ENCODE results near the gene CCDC8.
"Not testable (repeated sequence)": the region's sequence is repeated elsewhere in the genome, so short reads cannot be mapped to it uniquely, and the experiment has no call there.

CCDC8 gene

DNA sequence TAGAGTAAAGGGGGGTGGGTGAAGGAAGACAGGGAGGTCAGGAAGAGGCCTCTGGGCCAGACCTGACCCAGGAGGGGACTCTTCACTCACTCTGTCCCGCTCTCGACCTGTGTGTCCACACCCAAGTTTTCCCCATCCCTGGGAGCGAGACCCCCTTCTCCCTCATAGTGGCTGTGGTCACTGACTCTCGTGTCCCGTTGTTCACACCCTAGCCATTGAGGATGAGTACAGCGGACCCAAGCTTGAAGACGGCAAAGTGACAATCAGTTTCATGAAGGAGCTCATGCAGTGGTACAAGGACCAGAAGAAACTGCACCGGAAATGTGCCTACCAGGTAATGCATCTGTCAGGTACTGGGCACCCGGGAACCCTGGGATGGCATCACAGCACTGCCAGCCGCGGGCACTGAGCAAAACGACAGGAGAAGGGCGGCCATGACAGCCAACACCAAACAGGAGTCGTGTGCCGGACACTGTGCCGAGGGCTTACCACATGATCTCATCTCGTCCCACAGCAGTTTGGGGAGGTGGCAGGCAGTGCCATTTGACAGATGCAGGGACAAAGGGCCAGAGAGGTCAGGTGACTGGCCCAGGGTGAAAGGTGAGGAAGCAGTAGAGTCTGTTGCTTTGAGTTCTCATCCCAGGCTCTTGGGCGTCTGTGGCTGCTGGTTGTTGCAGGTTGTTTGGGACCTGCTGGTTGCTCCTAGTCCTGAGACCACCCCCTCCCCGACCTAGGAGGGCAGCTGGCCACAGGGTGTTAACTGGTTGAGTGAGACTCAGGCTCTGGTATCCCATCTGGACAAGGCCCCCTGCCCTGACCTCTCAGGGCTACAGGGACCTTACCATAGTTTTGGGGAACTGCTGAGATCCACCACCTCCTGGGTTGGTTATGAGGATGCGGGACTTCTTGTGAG lies 36.9 kb downstream of the CCDC8 start:
- no peak for DNase-seq

DNA sequence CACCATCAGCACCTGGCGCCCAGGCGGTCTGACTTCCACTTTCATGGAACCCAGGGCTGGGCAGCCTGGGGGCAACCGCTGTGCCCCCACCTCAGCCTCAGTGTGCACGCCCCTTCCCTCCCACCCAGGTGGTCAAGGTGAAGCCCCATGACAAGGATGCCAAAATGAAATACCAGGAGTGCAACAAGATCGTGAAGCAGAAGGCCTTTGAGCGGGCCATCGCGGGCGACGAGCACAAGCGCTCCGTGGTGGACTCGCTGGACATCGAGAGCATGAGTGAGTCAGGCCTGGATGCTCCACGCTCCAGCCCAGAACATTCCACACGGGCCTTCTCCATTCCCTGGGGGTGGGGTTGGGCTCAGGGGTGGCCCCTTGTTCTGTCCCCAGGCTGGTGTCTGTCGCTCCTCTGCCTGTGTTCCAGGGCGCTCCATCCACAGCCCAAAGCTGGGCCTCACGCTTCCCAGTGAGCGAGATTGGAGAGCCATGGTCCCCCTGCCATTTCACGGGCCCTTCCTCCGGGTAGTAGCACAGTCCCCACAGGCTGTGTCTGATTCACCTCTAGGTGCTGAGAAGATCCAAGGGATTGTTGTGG lies 37.8 kb downstream of the CCDC8 start:
- not testable (repeated sequence) for DNase-seq

DNA sequence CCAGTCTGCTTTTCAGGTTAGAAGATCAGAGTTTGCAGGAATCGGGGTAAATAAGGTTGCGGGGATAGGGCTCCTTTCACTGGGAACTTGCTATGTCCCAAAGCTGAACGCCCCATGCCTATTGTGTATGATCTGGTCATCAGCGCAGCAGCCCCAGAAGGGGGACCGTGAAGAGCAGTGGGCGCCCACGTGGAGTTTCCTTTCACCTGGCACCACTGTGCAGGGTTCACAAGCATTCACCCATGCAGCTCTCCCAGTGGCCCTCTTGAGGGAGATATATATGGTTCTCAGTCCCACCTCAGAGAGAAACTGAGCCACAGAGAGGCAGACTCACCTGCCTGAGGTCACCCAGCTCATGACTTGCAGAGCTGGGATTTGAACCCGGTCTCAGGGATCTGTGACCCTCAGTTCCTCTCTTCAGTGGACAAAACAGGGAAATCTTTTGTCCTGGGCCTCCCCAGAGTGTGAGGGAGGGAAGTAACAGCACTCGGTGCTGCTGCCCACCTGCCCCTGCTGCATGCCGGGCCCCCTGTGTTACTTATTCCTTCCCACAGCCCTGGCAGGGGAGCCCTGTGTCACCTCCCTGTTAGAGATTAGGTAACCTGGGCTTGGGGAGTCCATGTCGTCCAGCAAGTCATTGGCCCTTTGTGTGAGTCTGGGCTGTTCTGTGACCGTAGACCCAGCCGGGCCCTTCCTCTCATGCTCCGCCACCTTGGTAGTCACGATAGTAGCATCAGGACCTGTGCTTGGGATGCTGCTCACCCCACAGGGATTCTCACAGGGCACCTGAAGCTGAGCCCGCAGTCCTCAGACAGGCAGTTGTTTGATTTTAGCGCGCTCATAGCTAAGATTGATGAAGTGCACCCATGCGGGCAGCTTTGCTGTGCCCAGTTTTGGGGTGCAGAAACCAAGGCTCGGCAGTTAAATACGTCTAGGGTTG lies 38.6 kb downstream of the CCDC8 start:
- no peak for DNase-seq

DNA sequence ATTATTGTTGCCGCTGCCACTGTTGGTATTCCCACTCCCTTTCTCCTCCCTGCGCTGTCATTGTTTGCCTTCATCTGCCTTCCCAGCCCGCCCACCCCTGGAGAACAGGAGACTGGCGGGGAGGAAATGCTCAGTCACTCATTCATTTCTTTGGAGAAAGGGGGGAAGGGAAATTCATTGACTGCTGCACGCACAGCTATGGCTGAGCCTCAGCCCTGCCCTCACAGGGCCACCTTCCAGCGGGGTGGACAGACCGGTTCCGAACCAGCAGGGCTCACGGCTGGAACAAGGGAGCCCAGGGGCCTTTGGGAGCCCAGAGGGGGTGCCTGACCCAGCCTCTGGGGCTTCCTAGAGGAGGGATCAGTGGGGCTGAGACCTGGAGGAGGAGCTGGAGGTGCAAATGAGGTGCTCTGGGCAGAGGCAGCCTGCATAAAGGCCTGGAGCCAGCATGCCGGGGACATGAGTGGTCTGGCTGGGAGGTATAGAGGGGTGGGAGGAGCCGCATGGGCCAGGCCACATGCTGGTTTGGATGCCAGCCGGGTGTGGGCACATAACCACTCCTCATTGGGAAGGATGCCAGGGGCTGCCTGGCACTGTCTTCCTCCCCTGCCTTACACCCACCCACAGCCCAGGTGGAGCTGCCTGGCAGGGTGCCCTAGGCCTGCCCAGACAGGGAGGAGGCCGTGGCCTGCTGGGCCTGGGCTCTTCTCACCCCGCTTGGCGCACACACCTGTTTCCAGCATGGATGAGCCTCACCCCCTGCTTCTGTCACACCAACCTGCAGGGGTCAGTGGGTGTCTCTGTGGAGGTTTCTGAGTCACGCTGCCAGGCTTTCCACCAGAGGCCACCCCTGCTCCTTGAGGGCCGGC lies 39.6 kb downstream of the CCDC8 start:
- DNase-seq = no peak

DNA sequence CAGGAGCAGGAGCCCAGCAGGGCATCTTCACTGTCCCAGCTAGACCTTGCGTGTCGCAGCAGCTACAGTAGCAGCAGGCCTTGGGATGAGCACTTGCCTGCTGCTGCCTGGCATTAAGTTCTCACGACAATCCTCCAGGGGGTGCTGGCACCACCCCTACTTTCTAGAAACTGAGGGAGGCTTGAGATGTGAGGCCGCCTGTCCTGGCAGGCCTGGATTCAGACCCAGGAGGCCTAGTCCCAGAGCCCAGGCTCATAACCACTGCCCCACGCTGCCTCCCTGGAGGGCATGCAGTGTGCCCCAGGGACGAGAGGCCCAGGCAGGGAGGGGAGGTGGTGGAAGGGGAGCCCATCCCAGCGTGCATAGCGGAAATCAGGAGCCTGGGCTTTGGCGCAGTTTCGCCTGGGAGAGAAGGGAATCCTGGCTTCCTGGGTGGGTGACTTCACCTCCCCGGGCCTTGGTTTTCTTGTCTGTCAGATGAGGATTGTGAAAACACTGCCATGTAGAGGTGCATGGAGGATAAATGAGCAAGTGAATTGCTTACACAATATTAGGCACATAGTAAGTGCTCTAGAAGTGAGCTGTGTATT lies 40.4 kb downstream of the CCDC8 start:
- DNase-seq = no peak

DNA sequence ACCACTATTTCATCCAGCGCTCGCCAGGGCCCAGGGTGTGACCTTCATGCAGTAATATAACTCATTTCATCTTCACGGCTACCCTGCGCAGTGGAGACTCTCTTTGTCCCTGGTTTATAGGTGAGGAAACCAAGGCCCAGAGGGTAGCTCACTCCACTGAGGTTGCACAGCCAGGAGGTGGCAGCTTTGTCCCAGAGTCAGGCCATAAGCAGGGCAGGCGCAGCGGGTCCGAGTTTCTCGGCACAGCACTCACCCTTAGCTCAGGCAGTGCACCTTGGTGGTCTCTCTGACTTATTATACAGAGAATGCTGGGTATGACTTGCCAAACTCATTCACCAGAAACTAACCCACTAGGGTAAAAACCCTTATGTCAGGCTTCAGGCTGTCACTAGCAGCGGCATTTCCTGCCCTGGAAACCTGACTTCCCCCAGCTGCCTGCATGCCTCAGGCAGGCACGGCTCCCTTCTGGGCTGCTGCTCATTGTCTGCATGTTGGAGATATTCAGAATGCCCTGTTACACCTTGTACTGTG lies 41.9 kb downstream of the CCDC8 start:
- DNase-seq = no peak

DNA sequence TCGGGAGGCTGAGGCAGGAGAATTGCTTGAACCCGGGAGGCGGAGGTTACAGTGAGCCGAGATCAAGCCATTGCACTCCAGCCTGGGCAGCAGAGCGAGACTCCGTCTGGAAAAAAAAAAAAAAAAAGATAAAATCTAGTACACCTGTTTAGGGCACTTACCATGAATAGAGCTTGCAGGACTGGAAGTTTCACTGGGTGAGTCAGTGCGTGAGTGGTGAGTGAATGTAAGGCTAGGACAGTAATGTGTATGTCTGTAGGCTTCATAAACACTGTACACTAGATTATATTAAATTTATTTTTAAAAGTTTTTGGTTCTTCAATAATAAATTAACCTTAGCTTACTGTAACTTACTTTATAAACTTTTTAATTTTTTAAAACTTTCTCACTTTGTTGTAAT lies 43.5 kb downstream of the CCDC8 start:
- DNase-seq = no peak

DNA sequence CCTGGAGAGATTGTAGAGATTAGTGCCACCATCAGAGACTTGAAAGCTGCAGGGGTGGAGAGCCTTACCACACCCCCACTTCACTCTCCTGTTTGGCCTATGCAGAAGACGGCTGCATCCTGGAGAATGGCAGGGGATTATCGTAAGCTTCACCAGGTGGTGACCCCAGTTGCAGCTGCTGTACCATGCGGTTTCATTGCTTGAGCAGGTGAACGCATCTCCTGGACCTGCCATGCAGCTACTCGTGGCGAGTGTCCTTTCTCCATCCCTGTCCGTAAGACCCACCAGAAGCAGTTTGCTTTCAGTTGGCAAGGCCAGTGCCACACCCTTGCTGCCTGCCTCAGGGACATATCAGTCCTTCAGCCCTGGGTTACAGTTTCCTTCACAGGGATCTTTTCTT lies 45.2 kb downstream of the CCDC8 start:
- no peak for DNase-seq

DNA sequence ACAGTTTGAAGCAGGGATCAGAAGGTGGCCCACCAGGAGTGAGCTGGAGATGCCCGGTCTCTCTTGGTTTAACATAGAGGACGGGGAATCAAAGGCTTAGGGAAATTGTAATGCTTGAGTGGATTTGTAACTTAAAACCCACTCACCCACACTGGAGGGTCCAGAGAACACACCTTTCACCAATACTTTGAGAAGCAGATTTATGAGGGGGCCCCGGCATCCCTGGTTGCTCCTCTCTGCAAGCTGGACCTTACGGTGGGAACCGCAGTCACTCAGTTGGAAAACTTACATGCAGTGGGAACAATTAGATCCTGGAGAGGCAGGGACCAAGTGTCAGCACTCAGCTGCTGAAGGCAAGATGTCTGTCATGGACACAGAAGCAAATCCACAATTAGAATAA lies 45.9 kb downstream of the CCDC8 start:
- DNase-seq = no peak

DNA sequence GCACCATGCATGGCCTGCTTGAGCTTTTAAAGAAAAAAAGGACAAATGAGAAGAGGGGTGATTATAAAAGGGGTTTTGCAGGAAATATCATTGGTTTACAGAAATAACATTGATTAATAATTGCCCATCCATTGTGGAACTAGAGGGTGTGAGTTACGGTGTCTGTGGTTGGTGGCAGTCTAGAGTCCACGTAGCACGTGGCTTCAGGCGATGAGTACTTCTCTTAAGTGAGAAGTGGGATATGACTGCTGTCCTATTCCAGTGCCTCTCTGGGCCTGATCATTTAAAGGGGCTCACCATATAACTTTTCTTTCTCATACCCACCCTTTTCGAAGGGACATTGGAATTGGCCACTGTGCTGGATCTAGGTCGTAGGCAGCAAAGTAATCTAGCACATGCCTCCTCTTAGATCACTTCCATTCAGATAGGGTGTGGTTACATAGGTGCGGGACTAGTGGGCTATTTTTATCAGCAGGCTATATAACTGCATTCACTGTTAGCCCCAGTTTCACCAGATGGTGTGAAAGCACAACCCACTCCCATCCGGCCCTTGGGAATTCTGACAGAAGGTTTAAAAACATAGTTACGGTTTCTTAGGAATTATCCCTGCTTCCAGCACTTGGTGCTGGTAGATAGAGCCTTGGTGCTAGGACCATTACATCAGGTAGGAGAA lies 46.6 kb downstream of the CCDC8 start:
- DNase-seq = no peak

DNA sequence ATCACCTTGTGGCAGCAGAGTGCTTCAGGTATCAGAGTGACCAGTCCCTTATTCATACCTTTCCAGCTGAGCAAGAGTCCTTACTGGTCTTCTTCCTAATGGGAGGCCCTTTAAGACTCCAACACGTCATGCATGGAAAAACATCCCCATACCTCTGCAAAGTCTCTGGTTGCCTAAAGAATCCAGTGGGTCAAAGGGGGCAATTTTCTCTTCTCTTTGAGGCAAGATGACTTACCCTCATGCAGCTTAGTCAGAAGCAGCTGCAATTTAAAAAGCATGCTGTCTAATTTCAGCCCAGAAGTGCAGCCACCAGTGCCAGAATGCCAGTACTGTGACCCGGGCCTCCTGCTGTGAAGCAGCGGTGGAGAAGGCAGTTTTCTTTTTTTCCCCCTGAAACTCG lies 47.8 kb downstream of the CCDC8 start:
- DNase-seq = no peak

DNA sequence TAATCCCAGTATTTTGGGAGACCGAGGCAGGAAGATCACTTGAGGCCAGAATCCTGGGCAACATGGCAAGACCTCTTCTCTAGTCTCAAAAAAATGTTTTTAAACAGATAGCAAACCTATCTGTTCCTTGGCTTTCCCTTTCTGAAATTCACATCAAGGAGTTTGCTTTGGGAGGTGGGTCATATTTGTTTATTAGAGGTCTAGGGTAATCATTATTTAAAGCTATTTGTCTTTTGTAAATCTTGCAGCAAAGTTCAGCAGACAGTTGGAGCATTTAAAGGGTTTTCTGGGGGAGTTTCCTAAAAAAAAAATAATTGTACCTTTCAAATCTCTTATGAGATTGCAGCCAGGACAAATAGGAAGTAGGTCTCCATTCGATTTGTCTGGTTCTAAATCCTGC lies 49.0 kb downstream of the CCDC8 start:
- no peak for DNase-seq

DNA sequence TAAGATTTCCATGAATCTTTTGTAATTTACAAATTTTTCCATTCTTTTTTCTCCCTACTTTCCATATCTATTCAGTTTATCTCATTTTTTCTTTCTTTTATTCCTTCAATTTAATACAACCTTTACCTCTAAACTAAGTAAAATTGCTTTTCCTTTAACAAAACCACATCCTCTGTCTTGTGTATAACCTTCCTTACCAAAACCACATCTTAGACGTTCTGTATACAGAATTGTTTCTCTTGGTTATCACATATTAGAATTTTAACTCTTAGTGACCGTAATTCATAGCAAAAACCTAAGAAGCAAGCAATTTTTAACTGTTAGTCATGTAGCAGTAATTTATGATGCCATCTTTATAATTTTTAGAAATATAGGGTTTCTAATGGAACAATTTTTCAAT lies 51.4 kb downstream of the CCDC8 start:
- no peak for DNase-seq

Data from activated CD8-positive, alpha-beta memory T cell treated with anti-CD3 and anti-CD28 coated beads for 24 hours (primary cell).